Cardiac fibroblast (primary cell): ENCODE measurements around the gene SLC16A6.
"Not testable (repeated sequence)": the region's sequence is repeated elsewhere in the genome, so short reads cannot be mapped to it uniquely, and the experiment has no call there.

Source experiments
- DNase-seq, 2 donors: peaks; one replicate each; pipeline versions ENCODE4 v3.0.0 to v3.0.0-alpha.2; 2010; ENCODE audit warnings: low read depth in 2 of 2
- H3K4me3 ChIP-seq, 2 donors: replicated peaks in 1 of 2; 1 replicate in 1 of 2; 2 replicates in 1 of 2; pipeline ENCODE4 v1.5.1; 2011; ENCODE audit warnings: low read depth in 2 of 2, low read length in 2 of 2, mild to moderate bottlenecking in 2 of 2, moderate library complexity in 1 of 2
- TF ChIP-seq, protein P1 (sequence below): IDR thresholded peaks from one replicate; pipeline ENCODE4 v1.5.1; 2011; ENCODE audit warnings: low read depth, mild to moderate bottlenecking, low read length, inconsistent platforms

SLC16A6 gene

DNA sequence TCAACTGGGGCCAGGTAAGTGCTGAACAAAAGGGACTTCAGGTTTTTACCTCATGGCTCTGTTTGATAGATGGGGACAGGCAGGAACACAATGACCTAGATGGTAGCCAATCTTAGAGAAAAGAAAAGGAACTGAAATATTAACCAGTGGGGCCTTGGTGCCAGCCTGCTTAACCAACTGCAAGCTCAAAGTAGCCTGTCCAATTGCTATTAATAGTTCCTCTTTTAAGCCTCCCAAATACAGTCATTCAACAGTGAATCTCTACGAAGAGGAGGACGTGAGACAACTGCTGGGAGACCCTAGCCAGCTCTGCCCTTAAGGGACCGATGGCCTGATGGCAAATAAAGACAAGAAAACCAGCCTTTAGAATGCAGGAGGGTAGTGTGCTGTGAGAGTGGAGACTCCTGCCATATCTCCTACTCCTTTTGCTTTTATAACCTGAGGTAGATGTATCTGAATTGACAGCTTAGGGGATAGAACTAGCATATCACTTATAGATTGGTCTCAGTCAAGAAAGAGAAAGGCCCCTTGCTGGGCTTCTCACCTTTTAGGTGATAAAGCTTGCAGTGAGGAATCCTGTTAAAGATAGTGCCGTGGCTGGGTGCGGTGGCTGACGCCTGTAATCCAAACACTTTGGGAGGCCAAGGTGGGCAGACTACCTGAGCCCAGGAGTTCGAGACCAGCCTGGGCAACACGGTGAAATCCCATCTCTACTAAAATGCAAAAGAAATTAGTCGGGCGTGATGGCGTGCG lies 28.7 kb upstream of the SLC16A6 start:
- no peak overlapping the region for H3K4me3 ChIP-seq
- DNase-seq: no peak
- TF ChIP-seq, protein P1, sequence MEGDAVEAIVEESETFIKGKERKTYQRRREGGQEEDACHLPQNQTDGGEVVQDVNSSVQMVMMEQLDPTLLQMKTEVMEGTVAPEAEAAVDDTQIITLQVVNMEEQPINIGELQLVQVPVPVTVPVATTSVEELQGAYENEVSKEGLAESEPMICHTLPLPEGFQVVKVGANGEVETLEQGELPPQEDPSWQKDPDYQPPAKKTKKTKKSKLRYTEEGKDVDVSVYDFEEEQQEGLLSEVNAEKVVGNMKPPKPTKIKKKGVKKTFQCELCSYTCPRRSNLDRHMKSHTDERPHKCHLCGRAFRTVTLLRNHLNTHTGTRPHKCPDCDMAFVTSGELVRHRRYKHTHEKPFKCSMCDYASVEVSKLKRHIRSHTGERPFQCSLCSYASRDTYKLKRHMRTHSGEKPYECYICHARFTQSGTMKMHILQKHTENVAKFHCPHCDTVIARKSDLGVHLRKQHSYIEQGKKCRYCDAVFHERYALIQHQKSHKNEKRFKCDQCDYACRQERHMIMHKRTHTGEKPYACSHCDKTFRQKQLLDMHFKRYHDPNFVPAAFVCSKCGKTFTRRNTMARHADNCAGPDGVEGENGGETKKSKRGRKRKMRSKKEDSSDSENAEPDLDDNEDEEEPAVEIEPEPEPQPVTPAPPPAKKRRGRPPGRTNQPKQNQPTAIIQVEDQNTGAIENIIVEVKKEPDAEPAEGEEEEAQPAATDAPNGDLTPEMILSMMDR: no peak

DNA sequence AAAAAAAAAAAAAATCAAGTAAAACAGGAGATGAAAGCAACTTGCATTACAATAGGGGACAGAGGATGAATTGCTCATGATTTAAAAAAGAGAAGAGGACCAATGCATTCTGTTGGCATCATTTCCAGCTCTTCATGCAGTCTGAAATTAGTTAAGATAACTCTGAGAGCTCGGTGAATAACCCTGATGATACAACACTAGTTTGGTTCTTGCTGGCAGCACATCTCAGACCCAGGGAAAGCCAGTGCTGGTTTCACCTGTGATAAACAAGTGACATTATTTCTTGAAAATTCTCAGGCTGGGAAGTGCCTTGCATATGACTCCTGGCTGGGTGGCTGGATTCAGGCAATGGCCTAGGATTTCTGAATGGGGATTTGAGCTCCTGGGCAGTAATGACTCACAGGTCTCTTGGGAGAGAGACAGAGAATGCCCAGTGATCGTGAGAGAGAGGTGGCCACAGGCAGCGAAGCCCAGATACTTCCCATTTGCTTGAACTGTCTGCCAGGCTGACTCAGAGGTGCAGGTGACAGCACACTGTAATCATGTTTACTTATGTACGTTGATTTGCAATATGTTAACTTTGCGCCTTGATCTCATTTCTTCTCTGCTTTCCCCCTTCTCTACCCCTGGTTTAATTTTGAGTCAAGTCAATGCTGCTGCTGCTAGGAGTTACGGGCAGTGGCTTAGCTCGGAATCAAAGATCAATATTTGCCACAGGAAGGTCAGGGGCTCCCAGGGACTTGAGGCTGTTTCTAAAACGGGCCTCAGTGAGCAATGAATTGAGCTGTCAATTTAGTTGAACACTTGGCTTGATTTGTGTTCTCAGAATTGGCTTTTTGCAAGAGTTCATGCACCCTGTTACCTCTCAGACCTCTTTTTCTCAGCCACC lies 27.4 kb upstream of the SLC16A6 start:
- DNase-seq: peak; percentile 49 to 94
- H3K4me3 ChIP-seq: no peak overlapping the region

DNA sequence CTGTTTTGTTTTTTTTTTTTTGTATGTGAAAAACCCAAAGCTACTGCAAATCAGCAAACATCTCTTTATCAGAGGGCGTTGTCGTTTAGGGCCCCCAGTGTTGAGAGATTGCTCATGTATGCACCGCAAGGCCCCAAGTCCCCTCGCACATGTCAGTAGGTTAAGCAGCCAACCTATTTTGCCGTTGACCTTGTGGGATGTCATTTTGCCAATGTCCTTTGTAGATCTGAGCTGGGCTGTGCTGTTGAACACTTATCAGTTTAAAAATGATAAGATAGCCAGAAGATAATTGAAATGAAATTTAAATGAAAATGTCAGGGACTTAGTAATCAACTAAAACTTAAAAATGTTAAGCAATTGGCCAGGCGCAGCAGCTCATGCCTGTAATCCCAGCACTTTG lies 26.5 kb upstream of the SLC16A6 start:
- TF ChIP-seq, protein P1: no peak
- DNase-seq: no peak

More for the DNA sequence above, 27.4 kb upstream of the SLC16A6 start:
- TF ChIP-seq, protein P1: no peak

DNA sequence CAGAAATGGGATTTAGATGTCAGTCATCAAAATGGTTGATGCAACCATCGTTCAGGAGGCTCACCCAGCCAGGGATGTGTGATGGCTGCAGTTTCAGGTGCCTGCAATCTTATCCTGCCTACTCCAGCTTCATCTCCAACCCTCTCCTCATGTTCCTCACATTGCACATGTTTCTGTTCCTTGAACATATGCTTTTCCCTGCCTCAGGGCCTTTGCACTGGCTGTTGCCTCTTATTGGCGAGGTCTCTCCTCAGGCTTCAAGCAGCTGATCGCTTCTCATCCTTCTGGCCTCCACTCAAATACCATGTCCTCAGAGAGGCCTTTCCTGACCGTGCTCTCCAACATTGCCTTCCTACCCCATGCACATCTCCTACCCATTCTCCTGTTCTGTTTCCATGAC lies 25.0 kb upstream of the SLC16A6 start:
- TF ChIP-seq, protein P1: no peak
- H3K4me3 ChIP-seq: no peak overlapping the region
- DNase-seq: no peak

More for the DNA sequence above, 26.5 kb upstream of the SLC16A6 start:
- no peak overlapping the region for H3K4me3 ChIP-seq

DNA sequence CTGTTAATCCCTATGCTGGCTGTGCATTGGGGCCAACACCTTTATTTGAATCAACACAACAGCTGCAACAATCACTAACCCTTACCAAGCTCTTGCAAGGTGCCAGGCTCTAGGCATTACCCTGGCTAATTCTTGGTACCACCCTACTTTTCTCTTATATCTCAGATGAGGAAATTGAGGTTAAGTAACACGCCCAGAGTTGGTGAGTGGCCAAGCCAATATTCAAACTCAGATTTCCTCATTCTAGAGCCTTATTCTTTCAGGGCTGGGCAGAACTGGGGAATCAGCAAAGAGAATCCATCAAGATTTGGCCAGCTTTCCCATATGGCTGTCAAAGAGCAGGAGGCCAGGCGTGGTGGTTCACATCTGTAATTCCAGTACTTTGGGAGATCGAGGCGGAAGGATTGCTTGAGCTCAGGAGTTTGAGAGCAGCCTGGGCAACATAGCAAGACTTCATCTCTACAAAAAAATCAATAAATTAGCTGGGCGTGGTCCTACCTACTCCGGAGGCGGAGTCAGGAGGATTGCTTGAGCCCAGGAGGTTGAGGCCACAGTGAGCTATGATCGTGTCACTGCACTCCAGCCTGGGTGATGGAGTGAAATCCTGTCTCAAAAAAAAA lies 24.1 kb upstream of the SLC16A6 start:
- TF ChIP-seq, protein P1: no peak
- DNase-seq: peak; percentile 33 to 34
- H3K4me3 ChIP-seq: no peak overlapping the region

DNA sequence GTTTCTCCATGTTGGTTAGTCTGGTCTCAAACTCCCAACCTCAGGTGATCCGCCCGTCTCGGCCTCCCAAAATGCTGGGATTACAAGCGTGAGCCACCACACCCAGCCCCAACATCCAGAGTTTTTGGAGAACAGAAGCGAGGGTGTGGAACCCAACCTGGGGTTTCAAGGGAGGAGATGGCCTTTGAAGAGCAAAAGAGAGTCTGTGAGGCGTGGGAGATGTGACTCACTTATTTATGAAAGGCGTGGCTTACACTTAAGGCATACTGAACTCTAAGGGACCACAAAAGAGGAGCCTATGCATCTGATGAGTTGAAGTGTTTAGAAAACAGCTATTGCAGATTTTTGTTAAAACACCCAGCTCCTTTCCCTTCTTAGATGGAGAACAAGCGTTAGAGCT lies 19.2 kb upstream of the SLC16A6 start:
- no peak for DNase-seq
- TF ChIP-seq, protein P1: no peak
- H3K4me3 ChIP-seq: no peak overlapping the region

DNA sequence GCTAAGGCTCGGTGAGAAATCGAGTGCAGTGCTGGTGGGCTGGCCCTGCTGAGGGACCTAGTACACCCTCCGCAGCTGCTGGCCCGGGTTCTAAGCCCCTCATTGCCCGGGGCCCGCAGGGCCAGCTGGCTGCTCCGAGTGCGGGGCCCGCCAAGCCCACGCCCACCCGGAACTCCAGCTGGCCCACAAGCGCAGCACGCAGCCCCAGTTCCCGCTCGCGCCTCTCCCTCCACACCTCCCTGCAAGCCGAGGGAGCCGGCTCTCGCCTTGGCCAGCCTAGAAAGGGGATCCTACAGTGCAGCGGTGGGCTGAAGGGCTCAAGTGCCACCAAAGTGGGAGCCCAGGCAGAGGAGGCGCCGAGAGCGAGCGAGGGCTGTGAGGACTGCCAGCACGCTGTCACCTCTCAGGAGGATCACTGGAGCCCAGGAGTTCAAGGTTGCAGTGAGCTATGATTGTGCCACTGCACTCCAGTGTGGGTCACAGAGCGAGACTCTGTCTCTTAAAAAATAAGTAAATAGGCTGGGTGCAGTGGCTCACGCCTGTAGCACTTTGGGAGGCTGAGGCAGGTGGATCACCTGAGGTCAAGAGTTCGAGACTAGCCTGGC lies 18.2 kb upstream of the SLC16A6 start:
- not testable (repeated sequence) for H3K4me3 ChIP-seq, DNase-seq

DNA sequence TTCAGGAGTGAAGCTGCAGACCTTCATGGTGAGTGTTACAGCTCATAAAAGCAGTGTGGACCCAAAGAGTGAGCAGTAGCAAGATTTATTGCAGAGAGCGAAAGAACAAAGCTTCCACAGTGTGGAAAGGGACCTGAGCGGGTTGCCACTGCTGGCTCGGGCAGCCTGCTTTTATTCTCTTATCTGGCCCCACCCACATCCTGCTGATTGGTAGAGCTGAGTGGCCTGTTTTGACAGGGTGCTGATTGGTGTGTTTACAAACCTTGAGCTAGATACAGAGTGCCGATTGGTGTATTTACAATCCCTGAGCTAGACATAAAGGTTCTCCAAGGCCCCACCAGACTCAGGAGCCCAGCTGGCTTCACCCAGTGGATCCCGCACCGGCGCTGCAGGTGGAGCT lies 17.6 kb upstream of the SLC16A6 start:
- DNase-seq, H3K4me3 ChIP-seq: not testable (repeated sequence)
